ENCODE data around the gene PARD3B. TPM values are rescaled to one million over a fixed set of nuclear protein-coding genes. Genes with fewer than 3 reads are reported as not detected.

The PARD3B gene
- total and polyA plus RNA-seq, 2 experiments from 2014 or later, result 4.3 to 8.5 TPM

DNA sequence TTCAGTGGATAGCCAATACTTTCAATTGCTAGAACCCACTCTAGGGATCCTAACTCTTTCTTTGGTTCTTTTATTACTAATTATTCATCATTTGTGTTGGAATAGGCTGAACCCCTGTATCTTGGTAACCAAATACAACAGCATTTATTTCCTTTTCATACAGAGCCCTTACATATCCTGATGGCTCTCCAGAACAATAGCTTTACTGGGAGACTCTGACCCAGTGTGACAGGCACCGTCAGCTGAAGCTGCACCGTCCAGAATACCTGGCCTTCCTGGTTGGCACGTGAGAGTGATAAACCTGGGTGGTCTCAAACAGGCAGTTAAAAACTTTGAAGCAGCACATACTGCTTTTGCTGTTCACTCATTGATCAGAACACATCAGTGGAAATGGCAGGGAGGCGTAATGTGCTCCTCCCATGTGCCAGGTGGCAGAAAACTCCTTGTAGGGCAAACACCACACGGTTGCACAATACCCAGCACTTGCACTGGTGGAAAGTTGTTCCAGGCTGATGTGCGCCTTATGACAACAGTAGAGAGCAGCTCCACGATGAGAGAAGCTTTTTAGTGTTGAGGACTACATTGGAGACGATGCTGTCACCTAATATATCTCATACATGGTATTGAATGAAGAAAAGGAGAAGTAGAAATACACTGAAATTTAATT lies 456.2 kb downstream of the PARD3B start:
- H3K36me3 ChIP-seq, result no peaks in the 10 kb centered on the region
- TF ChIP-seq, protein P1, sequence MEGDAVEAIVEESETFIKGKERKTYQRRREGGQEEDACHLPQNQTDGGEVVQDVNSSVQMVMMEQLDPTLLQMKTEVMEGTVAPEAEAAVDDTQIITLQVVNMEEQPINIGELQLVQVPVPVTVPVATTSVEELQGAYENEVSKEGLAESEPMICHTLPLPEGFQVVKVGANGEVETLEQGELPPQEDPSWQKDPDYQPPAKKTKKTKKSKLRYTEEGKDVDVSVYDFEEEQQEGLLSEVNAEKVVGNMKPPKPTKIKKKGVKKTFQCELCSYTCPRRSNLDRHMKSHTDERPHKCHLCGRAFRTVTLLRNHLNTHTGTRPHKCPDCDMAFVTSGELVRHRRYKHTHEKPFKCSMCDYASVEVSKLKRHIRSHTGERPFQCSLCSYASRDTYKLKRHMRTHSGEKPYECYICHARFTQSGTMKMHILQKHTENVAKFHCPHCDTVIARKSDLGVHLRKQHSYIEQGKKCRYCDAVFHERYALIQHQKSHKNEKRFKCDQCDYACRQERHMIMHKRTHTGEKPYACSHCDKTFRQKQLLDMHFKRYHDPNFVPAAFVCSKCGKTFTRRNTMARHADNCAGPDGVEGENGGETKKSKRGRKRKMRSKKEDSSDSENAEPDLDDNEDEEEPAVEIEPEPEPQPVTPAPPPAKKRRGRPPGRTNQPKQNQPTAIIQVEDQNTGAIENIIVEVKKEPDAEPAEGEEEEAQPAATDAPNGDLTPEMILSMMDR (IDR thresholded peaks at IDR 0.05; ENCODE audit: low read depth, low read length), result no peak
- H3K27me3 ChIP-seq, result no peaks in the 10 kb centered on the region

GRCh38 chr2:205002390-205002789 lies 457.1 kb downstream of the PARD3B start:
- Histone ChIP-seq H3K9me3 (ENCODE audit: low read depth) (no peaks in the 10 kb centered on the region), H3K27ac (no peak overlapping the region), H3K36me3 (no peaks in the 10 kb centered on the region), H3K27me3 (no peaks in the 10 kb centered on the region), H3K4me1 (ENCODE audit: low read depth) (no peaks in the 10 kb centered on the region), H3K4me3 (no peak overlapping the region)
- DNase-seq (ENCODE audit: low read depth in 1 of 2, low spot score in 1 of 2), result no peak
- TF ChIP-seq, protein P1 (IDR thresholded peaks at IDR 0.05; ENCODE audit: low read depth, low read length), result no peak

More for the DNA sequence above, 456.2 kb downstream of the PARD3B start:
- no peaks in the 10 kb centered on the region for H3K4me1 ChIP-seq (ENCODE audit: low read depth)
- H3K27ac ChIP-seq, result no peak overlapping the region
- DNase-seq (ENCODE audit: low read depth in 1 of 2, low spot score in 1 of 2), result no peak
- H3K9me3 ChIP-seq (ENCODE audit: low read depth), result no peaks in the 10 kb centered on the region
- no peak overlapping the region for H3K4me3 ChIP-seq

GRCh38 chr2:205003288-205003687 lies 458.0 kb downstream of the PARD3B start:
- TF ChIP-seq, protein P1 (IDR thresholded peaks at IDR 0.05; ENCODE audit: low read depth, low read length), result no peak
- Histone ChIP-seq H3K9me3 (ENCODE audit: low read depth) (no peaks in the 10 kb centered on the region), H3K4me3 (no peak overlapping the region), H3K36me3 (no peaks in the 10 kb centered on the region), H3K4me1 (ENCODE audit: low read depth) (no peaks in the 10 kb centered on the region), H3K27ac (no peak overlapping the region), H3K27me3 (no peaks in the 10 kb centered on the region)
- no peak for DNase-seq (ENCODE audit: low read depth in 1 of 2, low spot score in 1 of 2)

DNA sequence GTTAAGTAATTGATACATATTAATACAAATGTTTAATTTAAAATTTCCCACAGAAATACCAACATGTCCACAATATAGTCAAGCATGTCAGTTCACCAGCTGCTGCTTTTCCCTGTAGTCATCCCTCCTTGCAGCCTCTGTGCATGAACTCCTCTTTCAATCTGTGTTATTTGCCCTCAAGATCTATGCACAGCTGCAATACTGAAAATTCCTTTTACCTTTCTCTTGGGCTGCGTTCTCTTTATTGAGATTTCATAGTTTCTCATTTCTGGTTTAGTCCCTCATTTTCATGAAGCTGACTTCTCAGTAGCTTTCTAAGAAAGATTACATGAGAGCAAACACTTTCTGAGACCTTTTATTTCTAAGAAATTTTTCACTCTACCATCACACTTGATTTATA lies 464.9 kb downstream of the PARD3B start:
- no peak for DNase-seq (ENCODE audit: low read depth in 1 of 2, low spot score in 1 of 2)
- no peaks in the 10 kb centered on the region for H3K9me3 ChIP-seq (ENCODE audit: low read depth)
- no peaks in the 10 kb centered on the region for H3K36me3 ChIP-seq
- H3K4me3 ChIP-seq, result no peak overlapping the region
- peaks cover 7% of the 10 kb centered on the region for H3K4me1 ChIP-seq (ENCODE audit: low read depth)
- no peak overlapping the region for H3K27ac ChIP-seq
- no peaks in the 10 kb centered on the region for H3K27me3 ChIP-seq
- TF ChIP-seq, protein P1 (IDR thresholded peaks at IDR 0.05; ENCODE audit: low read depth, low read length), result no peak

- Histone ChIP-seq H3K36me3 (no peaks in the 10 kb centered on the region), H3K27me3 (no peaks in the 10 kb centered on the region), H3K9me3 (ENCODE audit: low read depth) (no peaks in the 10 kb centered on the region), H3K4me3 (no peak overlapping the region), H3K27ac (no peak overlapping the region), H3K4me1 (ENCODE audit: low read depth) (peaks cover 7% of the 10 kb centered on the region)
- no peak for DNase-seq (ENCODE audit: low read depth in 1 of 2, low spot score in 1 of 2)
- TF ChIP-seq, protein P1 (IDR thresholded peaks at IDR 0.05; ENCODE audit: low read depth, low read length), result no peak
These were observed 465.8 kb downstream of the PARD3B start for GRCh38 chr2:205011031-205011430.
